GM12878 (cell line): ENCODE measurements around the gene ERP44. TPM values are rescaled to one million over a fixed set of nuclear protein-coding genes. Genes with fewer than 3 reads are reported as not detected.

ENCODE experiments used
- ATAC-seq: fragments of 200-7000 bp; cut with Tn5 transposase; 3 replicates; pipeline ENCODE4 v1.9.1; 2020; ENCODE audit warnings: mild to moderate bottlenecking, moderate library complexity
- BruUV-seq: library from RNA; stranded (reverse); fragments of 400-500 nt; replicated peaks from 2 replicates; lab custom pipeline; 2021; lab: Mats Ljungman, UMichigan
- CTCF ChIA-PET: fragments of 300-600 bp; sonication (Branson Sonifier 250); formaldehyde crosslinking; extraction: SDS; loops from one replicate; lab custom pipeline; 2021; ENCODE audit warnings: inconsistent platforms; lab: Yijun Ruan, JAX
- POLR2A ChIA-PET: fragments of 350-600 bp; formaldehyde crosslinking; extraction: SDS; loops from one replicate; lab custom pipeline; 2021; ENCODE audit warnings: inconsistent platforms; lab: Charles Lee
- RAD21 ChIA-PET: fragments of 300-600 bp; sonication (Branson Sonifier 250); formaldehyde crosslinking; loops from one replicate; lab custom pipeline; 2023; ENCODE audit warnings: antibody characterized with exemption; ENCODE audit not compliant: unreplicated experiment; lab: Charles Lee
- SMC1A ChIA-PET: fragments of 300-600 bp; sonication (Branson Sonifier 250); formaldehyde crosslinking; loops from one replicate; lab custom pipeline; 2023; ENCODE audit not compliant: unreplicated experiment, uncharacterized antibody; lab: Charles Lee
- DNase-seq: peaks from one replicate; pipeline ENCODE4 v3.0.0-alpha.2; 2011; ENCODE audit warnings: low read depth, low spot score
- FAIRE-seq: peaks from 3 replicates; lab custom pipeline; 2011; peaks lifted over from hg19 to GRCh38; lab: Jason Lieb, UNC
- H2AFZ ChIP-seq: 2 replicates; pipeline ENCODE4 v1.6.0; 2011; ENCODE audit warnings: low read depth, low read length, control low read depth; ENCODE audit not compliant: control insufficient read depth
- H3K27ac ChIP-seq: 2 replicates; pipeline ENCODE4 v1.5.1; 2011; ENCODE audit warnings: control low read depth; ENCODE audit not compliant: control insufficient read depth, insufficient read depth
- H3K27me3 ChIP-seq, 2 experiments: replicated peaks in 1 of 2; 2 replicates each; pipeline versions ENCODE4 v1.6.0 to v1.6.1; 2011; ENCODE audit warnings: low read length in 1 of 2; ENCODE audit not compliant: control insufficient read depth in 2 of 2, insufficient read depth in 2 of 2
- H3K36me3 ChIP-seq, 2 experiments: 2 replicates each; pipeline ENCODE4 v1.5.1; 2011; ENCODE audit warnings: low read length in 1 of 2; ENCODE audit not compliant: control insufficient read depth in 2 of 2, insufficient read depth in 2 of 2
- H3K4me1 ChIP-seq: 2 replicates; pipeline ENCODE4 v1.6.1; 2011; ENCODE audit warnings: mild to moderate bottlenecking, low read length, moderate library complexity, mixed read lengths; ENCODE audit not compliant: control insufficient read depth, insufficient read depth
- H3K4me2 ChIP-seq: 2 replicates; pipeline ENCODE4 v1.6.0; 2011; ENCODE audit warnings: control low read depth; ENCODE audit not compliant: control insufficient read depth, insufficient read depth
- H3K4me3 ChIP-seq: fragments of 200-600 bp; sonication (generic); 2 replicates; pipeline ENCODE4 v1.5.1; 2016
- H3K79me2 ChIP-seq: 2 replicates; pipeline ENCODE4 v1.6.0; 2011; ENCODE audit warnings: low read length; ENCODE audit not compliant: control insufficient read depth, insufficient read depth
- H3K9ac ChIP-seq: 2 replicates; pipeline ENCODE4 v1.8.0; 2011; ENCODE audit warnings: low read length, control low read depth, mixed read lengths; ENCODE audit not compliant: control insufficient read depth, insufficient read depth
- H3K9me3 ChIP-seq: replicated peaks from 3 replicates; pipeline ENCODE4 v1.5.1; 2011; ENCODE audit warnings: mild to moderate bottlenecking, low read length; ENCODE audit not compliant: control insufficient read depth, insufficient read depth
- H4K20me1 ChIP-seq: 2 replicates; pipeline ENCODE4 v1.6.0; 2011; ENCODE audit not compliant: control insufficient read depth, insufficient read depth
- CEBPB ChIP-seq, 2 experiments: fragments of 150-350 bp in 1 of 2; IDR thresholded peaks; 2 replicates each; pipeline ENCODE4 v1.6.1; 2012 to 2014; ENCODE audit warnings: low read depth in 2 of 2, low read length in 2 of 2, borderline replicate concordance in 1 of 2, inconsistent platforms in 1 of 2
- CHD2 ChIP-seq: IDR thresholded peaks from 2 replicates; pipeline ENCODE4 v1.6.1; 2011; ENCODE audit warnings: low read depth, low read length, improper control_type of control experiment, borderline replicate concordance
- E2F8 ChIP-seq: fragments of 450-650 bp; IDR thresholded peaks from 2 replicates; pipeline ENCODE4 v1.6.1; 2018; ENCODE audit warnings: mild to moderate bottlenecking, low read depth, moderate library complexity; ENCODE audit not compliant: partially characterized antibody
- EGR1 ChIP-seq, 2 experiments: IDR thresholded peaks; 1 replicate in 1 of 2; 2 replicates in 1 of 2; pipeline ENCODE4 v1.6.1; 2011 to 2012; ENCODE audit warnings: low read depth in 2 of 2, low read length in 2 of 2, borderline replicate concordance in 1 of 2, mild to moderate bottlenecking in 1 of 2, moderate library complexity in 1 of 2
- FOXK2 ChIP-seq: fragments of 450-650 bp; IDR thresholded peaks from 2 replicates; pipeline ENCODE4 v1.6.1; 2017; ENCODE audit warnings: mild to moderate bottlenecking, moderate library complexity
- IRF3 ChIP-seq: fragments of 450-650 bp; IDR thresholded peaks from 2 replicates; pipeline ENCODE4 v1.6.1; 2014; ENCODE audit warnings: mild to moderate bottlenecking
- PAX8 ChIP-seq: fragments of 450-650 bp; IDR thresholded peaks from 2 replicates; pipeline ENCODE4 v1.6.1; 2017; ENCODE audit warnings: mild to moderate bottlenecking, moderate library complexity
- POLR2A ChIP-seq: IDR thresholded peaks from 2 replicates; pipeline ENCODE4 v1.6.1; 2011; ENCODE audit warnings: low read depth, mild to moderate bottlenecking, low read length
- SIN3A ChIP-seq: IDR thresholded peaks from 2 replicates; pipeline ENCODE4 v1.6.1; 2012; ENCODE audit warnings: low read depth, low read length, improper control_type of control experiment
- SREBF2 ChIP-seq: IDR thresholded peaks from 2 replicates; pipeline ENCODE4 v1.6.1; 2012; ENCODE audit warnings: mild to moderate bottlenecking, low read length
- STAT3 ChIP-seq: IDR thresholded peaks from 2 replicates; pipeline ENCODE4 v1.6.1; 2011; ENCODE audit warnings: low read depth, low read length, improper control_type of control experiment
- USF1 ChIP-seq: IDR thresholded peaks from 2 replicates; pipeline ENCODE4 v1.6.1; 2011; ENCODE audit warnings: borderline replicate concordance, low read depth, mild to moderate bottlenecking, moderate library complexity, mixed read lengths, low read length; ENCODE audit not compliant: insufficient read depth; ENCODE audit errors: extremely low read length
- ZNF687 ChIP-seq: fragments of 450-650 bp; IDR thresholded peaks from 2 replicates; pipeline ENCODE4 v1.6.1; 2017; ENCODE audit warnings: mild to moderate bottlenecking, moderate library complexity
- WGBS: methylation state at CpG from one replicate; pipeline ENCODE4 v1.1.6; 2016; ENCODE audit warnings: low lambda C conversion rate; ENCODE audit not compliant: insufficient replicate concordance, insufficient coverage; ENCODE audit errors: missing lambda C conversion rate; 5-methylcytosine and 5-hydroxymethylcytosine counted together
- in situ Hi-C: fragments of 300-500 bp; cut with MboI; formaldehyde crosslinking; loops from 9 replicates; pipeline ENCODE4 v1.14.3; 2018; ENCODE audit warnings: mixed read lengths
- intact Hi-C: fragments of 100-400 bp; cut with micrococcal nuclease; formaldehyde crosslinking; loops from one replicate; pipeline ENCODE4 v1.14.2; 2022; ENCODE audit not compliant: unreplicated experiment
- polyA plus RNA-seq, 11 experiments: library from polyadenylated mRNA; depleted of rRNA in 4 of 11; unstranded in 6 of 11; stranded (reverse) in 5 of 11; fragments of >200 nt; fragmentation: Nextera tagmentation in 4 of 11; fragmentation: Illumina TruSeq in 1 of 11; extraction: Ambion mirVana in 4 of 11; extraction: Trizol in 1 of 11; gene quantifications; 1 replicate in 1 of 11; 2 replicates in 10 of 11; pipeline versions ENCODE4 v1.2.1 to v1.2.3, GENCODE V29; 2011 to 2016; ENCODE audit warnings: inconsistent platforms in 2 of 11, missing spikeins in 2 of 11, low read depth in 1 of 11
- total RNA-seq, 4 experiments: library from RNA; depleted of rRNA in 3 of 4; stranded (reverse); fragments of >200 nt in 3 of 4; fragmentation: Illumina TruSeq in 1 of 4; extraction: Trizol in 1 of 4; gene quantifications; 2 replicates each; pipeline versions ENCODE4 v1.2.1 to v1.2.3, GENCODE V29; 2013 to 2021

ERP44 gene
- total and polyA plus RNA-seq, 10 of the 15 experiments (the other 5 are each of a cell fraction or from before 2014, with no cell fraction given): 11.5 to 52.4 (median 20.2) TPM

DNA sequence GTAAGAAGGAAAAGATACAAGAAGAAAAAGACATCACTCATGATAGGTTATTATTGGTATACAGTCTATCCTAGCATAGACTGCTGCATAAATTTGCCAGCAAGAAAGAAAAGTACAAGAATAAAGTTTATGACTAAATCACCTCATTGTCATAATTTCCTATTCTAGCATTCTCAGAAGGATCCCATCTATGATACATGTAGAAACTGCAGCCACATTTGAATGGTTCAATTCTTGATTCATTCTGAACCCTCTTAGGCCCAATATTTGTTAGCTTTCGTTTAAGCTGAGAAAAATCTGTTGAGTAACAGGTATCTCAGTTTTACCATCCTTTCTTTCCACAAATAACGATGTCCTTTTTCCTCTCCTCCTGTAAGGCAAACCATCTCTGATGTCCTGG is 21.5 kb upstream of the ERP44 start (continued):
- TF ChIP-seq STAT3 (no peak), ZNF687 (no peak), CHD2 (no peak), SIN3A (no peak), IRF3 (no peak), USF1 (no peak)

GRCh38 chr9:100117316-100117715 is 18.5 kb upstream of the ERP44 start:
- BruUV-seq: no TSS peak
- DNase-seq (no peak), ATAC-seq (no peak)
- Histone ChIP-seq H3K27ac (no peak overlapping the region), H3K4me2 (no peak overlapping the region), H3K4me3 (no peak overlapping the region), H3K27me3 (no peaks in the 10 kb centered on the region), H4K20me1 (no peaks in the 10 kb centered on the region)
- intact Hi-C loops (no loop called here), in situ Hi-C loops (no loop called here)
- ChIA-PET RAD21 (no interaction called here), SMC1A (no interaction called here), POLR2A (no interaction called here)
- WGBS: 97% methylated on average over 16 of the region's 25 CpGs
- TF ChIP-seq POLR2A (no peak), EGR1 (IDR thresholded peaks at IDR 0.05; ENCODE audit: borderline replicate concordance in 1 of 2, low read depth in 2 of 2, low read length in 2 of 2) (no peak), USF1 (no peak), SREBF2 (no peak), CEBPB (IDR thresholded peaks at IDR 0.05; ENCODE audit: borderline replicate concordance in 1 of 2, low read depth in 2 of 2, low read length in 2 of 2) (no peak), E2F8 (no peak), PAX8 (no peak), FOXK2 (no peak)
- TF ChIP-seq, all 136 proteins: peak for 0
- H3K9me3 ChIP-seq: no peaks in the 10 kb centered on the region
- no peak overlapping the region for H3K9ac ChIP-seq
- H2AFZ ChIP-seq: no peak overlapping the region
- FAIRE-seq: no peak
- H3K79me2 ChIP-seq: no peaks in the 10 kb centered on the region
- CTCF ChIA-PET: no interaction called here
- H3K36me3 ChIP-seq: no peaks in the 10 kb centered on the region; a peak in 1 of 4 replicates
- no peaks in the 10 kb centered on the region for H3K4me1 ChIP-seq
